MM.1S (cell line): ENCODE results near the gene PHF1.

Experiments used
- DNase-seq: peaks from one replicate; pipeline ENCODE4 v3.0.0-alpha.2; 2015
- H2AFZ ChIP-seq: fragments of 300-600 bp; sonication (generic); 2 replicates; pipeline ENCODE4 v1.6.0; 2016; ENCODE audit warnings: antibody characterized with exemption, low read length
- H3F3A ChIP-seq: fragments of 300-600 bp; sonication (generic); 2 replicates; pipeline ENCODE4 v1.6.1; 2016; ENCODE audit warnings: mild to moderate bottlenecking, antibody characterized with exemption, low read length, moderate library complexity, mixed read lengths; ENCODE audit not compliant: insufficient read depth
- H3K27ac ChIP-seq: fragments of 300-600 bp; sonication (generic); 2 replicates; pipeline ENCODE4 v1.5.1; 2016; ENCODE audit warnings: mild to moderate bottlenecking, low read length
- H3K27me3 ChIP-seq: fragments of 300-600 bp; sonication (generic); replicated peaks from 2 replicates; pipeline ENCODE4 v1.6.0; 2016; ENCODE audit warnings: low read length; ENCODE audit not compliant: insufficient read depth
- H3K36me3 ChIP-seq: fragments of 300-600 bp; sonication (generic); replicated peaks from 2 replicates; pipeline ENCODE4 v1.6.1; 2016; ENCODE audit warnings: mild to moderate bottlenecking, low read length, mixed read lengths; ENCODE audit not compliant: insufficient read depth
- H3K4me1 ChIP-seq: fragments of 300-600 bp; sonication (generic); 2 replicates; pipeline ENCODE4 v1.6.1; 2016; ENCODE audit warnings: low read length, mixed read lengths
- H3K4me2 ChIP-seq: fragments of 300-600 bp; sonication (generic); 2 replicates; pipeline ENCODE4 v1.6.0; 2016; ENCODE audit warnings: low read depth, low read length
- H3K4me3 ChIP-seq: fragments of 300-600 bp; sonication (generic); 2 replicates; pipeline ENCODE4 v1.5.1; 2016; ENCODE audit warnings: low read length, mixed read lengths
- H3K79me2 ChIP-seq: fragments of 300-600 bp; sonication (generic); 2 replicates; pipeline ENCODE4 v1.6.1; 2016; ENCODE audit warnings: mixed run types, low read length, mixed read lengths
- H3K9ac ChIP-seq: fragments of 300-600 bp; sonication (generic); 2 replicates; pipeline ENCODE4 v1.6.1; 2016; ENCODE audit warnings: low read length, mixed read lengths
- H3K9me2 ChIP-seq: fragments of 300-600 bp; sonication (generic); replicated peaks from 2 replicates; pipeline ENCODE4 v1.6.1; 2016; ENCODE audit warnings: mild to moderate bottlenecking, low read length, mixed read lengths; ENCODE audit not compliant: insufficient read depth
- H3K9me3 ChIP-seq: fragments of 300-600 bp; sonication (generic); replicated peaks from 2 replicates; pipeline ENCODE4 v1.6.1; 2016; ENCODE audit warnings: mild to moderate bottlenecking, low read length, mixed read lengths; ENCODE audit not compliant: insufficient read depth
- H4K20me1 ChIP-seq: fragments of 300-600 bp; sonication (generic); 2 replicates; pipeline ENCODE4 v1.6.1; 2016; ENCODE audit warnings: mild to moderate bottlenecking, low read length, moderate library complexity, mixed read lengths; ENCODE audit not compliant: insufficient read depth
- CTCF ChIP-seq: fragments of 300-600 bp; sonication (generic); IDR thresholded peaks from 2 replicates; pipeline ENCODE4 v1.5.1; 2016; ENCODE audit warnings: antibody characterized with exemption, low read length, mixed read lengths
- EZH2 ChIP-seq: fragments of 300-600 bp; sonication (generic); optimal IDR thresholded peaks from 2 replicates; pipeline ENCODE3; 2017; ENCODE audit warnings: low read depth, mild to moderate bottlenecking, antibody characterized with exemption, low read length, mixed read lengths
- EZH2phosphoT487 ChIP-seq: fragments of 300-600 bp; sonication (generic); IDR thresholded peaks from 2 replicates; pipeline ENCODE4 v1.6.1; 2018; ENCODE audit warnings: antibody characterized with exemption, low read length

Gene PHF1

GRCh38 chr6:33442283-33442682, 31.5 kb downstream of the PHF1 start:
- H3K4me1 ChIP-seq = no peaks in the 10 kb centered on the region
- H3K79me2 ChIP-seq = no peaks in the 10 kb centered on the region
- H4K20me1 ChIP-seq = no peaks in the 10 kb centered on the region
- H3K9me3 ChIP-seq = no peaks in the 10 kb centered on the region
- no peaks in the 10 kb centered on the region for H3F3A ChIP-seq
- no peaks in the 10 kb centered on the region for H3K27me3 ChIP-seq
- H3K27ac ChIP-seq = no peak overlapping the region
- no peak for DNase-seq
- no peak overlapping the region for H3K4me3 ChIP-seq
- no peak overlapping the region for H3K9ac ChIP-seq
- H2AFZ ChIP-seq = no peak overlapping the region
- H3K36me3 ChIP-seq = no peaks in the 10 kb centered on the region
- no peak overlapping the region for H3K4me2 ChIP-seq
- TF ChIP-seq EZH2phosphoT487 (no peak), CTCF (no peak), EZH2 (no peak)
- H3K9me2 ChIP-seq = no peaks in the 10 kb centered on the region

- Histone ChIP-seq H3K4me3 (no peak overlapping the region), H3F3A (no peaks in the 10 kb centered on the region), H3K36me3 (no peaks in the 10 kb centered on the region), H3K4me2 (no peak overlapping the region), H3K27ac (no peak overlapping the region), H3K9ac (no peak overlapping the region), H3K9me2 (no peaks in the 10 kb centered on the region), H3K79me2 (no peaks in the 10 kb centered on the region), H3K9me3 (no peaks in the 10 kb centered on the region), H3K4me1 (no peaks in the 10 kb centered on the region), H2AFZ (no peak overlapping the region), H3K27me3 (no peaks in the 10 kb centered on the region), H4K20me1 (no peaks in the 10 kb centered on the region)
- no peak for DNase-seq
- no peak for TF ChIP-seq CTCF
- TF ChIP-seq EZH2 = no peak
- no peak for TF ChIP-seq EZH2phosphoT487
Observed at GRCh38 chr6:33443025-33443424, 32.2 kb downstream of the PHF1 start.

GRCh38 chr6:33443619-33444504, 33.0 kb downstream of the PHF1 start:
- Histone ChIP-seq H3K27me3 (no peaks in the 10 kb centered on the region), H3K4me3 (no peak overlapping the region), H3K9ac (no peak overlapping the region), H3K79me2 (no peaks in the 10 kb centered on the region), H3F3A (no peaks in the 10 kb centered on the region), H2AFZ (no peak overlapping the region), H3K4me2 (no peak overlapping the region), H3K27ac (no peak overlapping the region), H3K4me1 (no peaks in the 10 kb centered on the region), H3K9me2 (no peaks in the 10 kb centered on the region), H3K36me3 (no peaks in the 10 kb centered on the region), H4K20me1 (no peaks in the 10 kb centered on the region), H3K9me3 (no peaks in the 10 kb centered on the region)
- DNase-seq = no peak
- TF ChIP-seq EZH2phosphoT487 (no peak), CTCF (no peak), EZH2 (no peak)
